HG03064 (cell line): ENCODE results near the gene PLEKHG3.

Experiments used
- ATAC-seq: cut with Tn5 transposase; IDR thresholded peaks from one replicate; pipeline ENCODE4 v1.9.1; 2021; ENCODE audit warnings: low read depth; ENCODE audit not compliant: unreplicated experiment

The PLEKHG3 gene

GRCh38 chr14:64743061-64743460, 38.8 kb downstream of the PLEKHG3 start:
- no peak for ATAC-seq

GRCh38 chr14:64745511-64746091, 41.4 kb downstream of the PLEKHG3 start:
- no peak for ATAC-seq

- ATAC-seq: no peak
Observed at GRCh38 chr14:64746298-64747250, 42.4 kb downstream of the PLEKHG3 start.

GRCh38 chr14:64747327-64747726, 43.1 kb downstream of the PLEKHG3 start:
- ATAC-seq: no peak

GRCh38 chr14:64748521-64748920, 44.3 kb downstream of the PLEKHG3 start:
- ATAC-seq: no peak

- no peak for ATAC-seq
Observed at GRCh38 chr14:64748995-64749714, 44.9 kb downstream of the PLEKHG3 start.

- no peak for ATAC-seq
Observed at GRCh38 chr14:64752909-64753308, 48.7 kb downstream of the PLEKHG3 start.

- no peak for ATAC-seq
Observed at GRCh38 chr14:64753374-64753773, 49.1 kb downstream of the PLEKHG3 start.

- no peak for ATAC-seq
Observed at GRCh38 chr14:64753999-64754398, 49.8 kb downstream of the PLEKHG3 start.

- no peak for ATAC-seq
Observed at GRCh38 chr14:64754685-64755084, 50.5 kb downstream of the PLEKHG3 start.

GRCh38 chr14:64755781-64756221, 51.6 kb downstream of the PLEKHG3 start:
- ATAC-seq: no peak

- ATAC-seq: no peak
Observed at GRCh38 chr14:64756712-64757111, 52.5 kb downstream of the PLEKHG3 start.

- no peak for ATAC-seq
Observed at GRCh38 chr14:64757601-64758000, 53.4 kb downstream of the PLEKHG3 start.

- no peak for ATAC-seq
Observed at GRCh38 chr14:64758025-64758521, 53.8 kb downstream of the PLEKHG3 start.

GRCh38 chr14:64758691-64759554, 54.7 kb downstream of the PLEKHG3 start:
- no peak for ATAC-seq

- no peak for ATAC-seq
Observed at GRCh38 chr14:64759555-64759938, 55.3 kb downstream of the PLEKHG3 start.

GRCh38 chr14:64760146-64760755, 56.0 kb downstream of the PLEKHG3 start:
- no peak for ATAC-seq

- ATAC-seq: no peak
Observed at GRCh38 chr14:64760916-64761315, 56.7 kb downstream of the PLEKHG3 start.

GRCh38 chr14:64761441-64762043, 57.3 kb downstream of the PLEKHG3 start:
- no peak for ATAC-seq
